H9 (cell line): ENCODE results near the gene SPIB. TPM values are rescaled to one million over a fixed set of nuclear protein-coding genes. Genes with fewer than 3 reads are reported as not detected.

Experiments used
- DNase-seq: peaks from one replicate; pipeline ENCODE4 v3.0.0-alpha.2; 2017
- H2AFZ ChIP-seq: one replicate; pipeline ENCODE4 v1.6.1; 2013; ENCODE audit warnings: mild to moderate bottlenecking, low read length, control low read depth, moderate library complexity
- H2AK5ac ChIP-seq: 2 replicates; pipeline ENCODE4 v1.6.1; 2013; ENCODE audit warnings: low read length, control low read depth, mixed read lengths; ENCODE audit not compliant: insufficient read length
- H2BK120ac ChIP-seq: one replicate; pipeline ENCODE4 v1.6.1; 2013; ENCODE audit warnings: low read depth, mild to moderate bottlenecking, low read length, control low read depth, inconsistent platforms; ENCODE audit not compliant: poor library complexity, severe bottlenecking
- H2BK12ac ChIP-seq: 2 replicates; pipeline ENCODE4 v1.6.1; 2013; ENCODE audit warnings: low read length, control low read depth, mixed read lengths, low read depth; ENCODE audit not compliant: insufficient read length
- H2BK15ac ChIP-seq: 2 replicates; pipeline ENCODE4 v1.6.1; 2013; ENCODE audit warnings: low read depth, low read length, control low read depth
- H2BK20ac ChIP-seq: one replicate; pipeline ENCODE4 v1.6.1; 2013; ENCODE audit warnings: low read depth, mild to moderate bottlenecking, low read length, control low read depth, inconsistent platforms; ENCODE audit not compliant: poor library complexity, severe bottlenecking
- H2BK5ac ChIP-seq: 2 replicates; pipeline ENCODE4 v1.6.1; 2013; ENCODE audit warnings: low read length, control low read depth, mixed read lengths; ENCODE audit not compliant: insufficient read length
- H3K14ac ChIP-seq: 2 replicates; pipeline ENCODE4 v1.6.1; 2013; ENCODE audit warnings: low read length, control low read depth; ENCODE audit not compliant: insufficient read depth
- H3K18ac ChIP-seq: 2 replicates; pipeline ENCODE4 v1.6.1; 2013; ENCODE audit warnings: low read depth, mild to moderate bottlenecking, mixed read lengths, low read length, control low read depth; ENCODE audit not compliant: insufficient read length
- H3K23ac ChIP-seq: 2 replicates; pipeline ENCODE4 v1.6.1; 2013; ENCODE audit warnings: low read length, control low read depth, mixed read lengths, low read depth; ENCODE audit not compliant: insufficient read length
- H3K23me2 ChIP-seq: 2 replicates; pipeline ENCODE4 v1.6.1; 2013; ENCODE audit warnings: low read depth, mild to moderate bottlenecking, mixed read lengths, low read length, control low read depth; ENCODE audit not compliant: insufficient read length, poor library complexity, severe bottlenecking
- H3K27ac ChIP-seq: 2 replicates; pipeline ENCODE4 v1.5.1; 2013; ENCODE audit warnings: low read length, control low read depth, mixed read lengths, low read depth; ENCODE audit not compliant: insufficient read length
- H3K27me3 ChIP-seq: 2 replicates; pipeline ENCODE4 v1.6.1; 2013; ENCODE audit warnings: low read length, control low read depth, inconsistent platforms; ENCODE audit not compliant: insufficient read depth
- H3K4ac ChIP-seq: 2 replicates; pipeline ENCODE4 v1.6.1; 2013; ENCODE audit warnings: low read depth, mild to moderate bottlenecking, control low read depth, inconsistent platforms, low read length, moderate library complexity
- H3K4me1 ChIP-seq: 2 replicates; pipeline ENCODE4 v1.6.1; 2013; ENCODE audit warnings: low read length, control low read depth, inconsistent platforms; ENCODE audit not compliant: insufficient read depth
- H3K4me2 ChIP-seq: 2 replicates; pipeline ENCODE4 v1.6.1; 2013; ENCODE audit warnings: low read length, control low read depth, mixed read lengths; ENCODE audit not compliant: insufficient read length, insufficient read depth
- H3K56ac ChIP-seq: 2 replicates; pipeline ENCODE4 v1.6.1; 2013; ENCODE audit warnings: low read depth, mild to moderate bottlenecking, mixed read lengths, low read length, control low read depth; ENCODE audit not compliant: insufficient read length
- H3K79me1 ChIP-seq: 2 replicates; pipeline ENCODE4 v1.6.1; 2013; ENCODE audit warnings: low read depth, mild to moderate bottlenecking, moderate library complexity, low read length, control low read depth, inconsistent platforms; ENCODE audit not compliant: insufficient read depth, poor library complexity, severe bottlenecking
- H3K79me2 ChIP-seq: 2 replicates; pipeline ENCODE4 v1.6.1; 2013; ENCODE audit warnings: low read length, control low read depth, inconsistent platforms; ENCODE audit not compliant: insufficient read depth
- H3K9ac ChIP-seq: 2 replicates; pipeline ENCODE4 v1.6.1; 2013; ENCODE audit warnings: low read length, control low read depth, mixed read lengths; ENCODE audit not compliant: insufficient read length; ENCODE audit errors: extremely low read depth
- H3K9me3 ChIP-seq: one replicate; pipeline ENCODE4 v1.6.1; 2013; ENCODE audit warnings: low read depth, low read length, inconsistent platforms; ENCODE audit not compliant: control insufficient read depth
- H3T11ph ChIP-seq: one replicate; pipeline ENCODE4 v1.6.1; 2013; ENCODE audit warnings: mild to moderate bottlenecking, low read length, control low read depth, inconsistent platforms
- H4K20me1 ChIP-seq: one replicate; pipeline ENCODE4 v1.6.1; 2013; ENCODE audit not compliant: control insufficient read depth, insufficient read length, insufficient read depth
- H4K5ac ChIP-seq: 2 replicates; pipeline ENCODE4 v1.6.1; 2013; ENCODE audit warnings: low read depth, mild to moderate bottlenecking, mixed read lengths, low read length, control low read depth; ENCODE audit not compliant: insufficient read length
- H4K8ac ChIP-seq: replicated peaks from 2 replicates; pipeline ENCODE4 v1.6.1; 2013; ENCODE audit warnings: low read length, control low read depth, mixed read lengths, low read depth; ENCODE audit not compliant: insufficient read length
- H4K91ac ChIP-seq: 2 replicates; pipeline ENCODE4 v1.6.1; 2013; ENCODE audit warnings: low read depth, mild to moderate bottlenecking, moderate library complexity, mixed read lengths, low read length, control low read depth; ENCODE audit not compliant: insufficient read length
- H3K27ac Mint-ChIP-seq, 3 experiments: 2 replicates in 2 of 3; 3 replicates in 1 of 3; pipeline ENCODE4 v1.8.0; 2020 to 2021; ENCODE audit warnings: mixed read lengths in 3 of 3, mild to moderate bottlenecking in 1 of 3, moderate library complexity in 1 of 3
- H3K27me3 Mint-ChIP-seq: 2 replicates; pipeline ENCODE4 v1.8.0; 2021; ENCODE audit warnings: low read depth, mild to moderate bottlenecking, moderate library complexity, mixed read lengths
- H3K36me3 Mint-ChIP-seq, 3 experiments: 2 replicates in 2 of 3; 3 replicates in 1 of 3; pipeline ENCODE4 v1.8.0; 2020 to 2021; ENCODE audit warnings: low read depth in 3 of 3, mixed read lengths in 3 of 3; ENCODE audit not compliant: insufficient read depth in 1 of 3
- H3K4me1 Mint-ChIP-seq, 2 experiments: 2 replicates each; pipeline ENCODE4 v1.8.0; 2020; ENCODE audit warnings: mixed read lengths in 2 of 2
- H3K4me3 Mint-ChIP-seq, 2 experiments: 2 replicates in 1 of 2; 3 replicates in 1 of 2; pipeline ENCODE4 v1.8.0; 2020 to 2021; ENCODE audit warnings: mild to moderate bottlenecking in 2 of 2, mixed read lengths in 2 of 2, moderate library complexity in 1 of 2
- H3K9me3 Mint-ChIP-seq, 2 experiments: 2 replicates in 1 of 2; 3 replicates in 1 of 2; pipeline ENCODE4 v1.8.0; 2020; ENCODE audit warnings: mild to moderate bottlenecking in 2 of 2, mixed read lengths in 2 of 2, moderate library complexity in 1 of 2
- WGBS: extraction: QIAGEN DNeasy Blood & Tissue Kit; methylation state at CpG from one replicate; pipeline ENCODE4 v1.1.7; 2013; ENCODE audit warnings: missing lambda C conversion rate, low lambda C conversion rate, mixed read lengths; ENCODE audit not compliant: insufficient read length; ENCODE audit errors: extremely low coverage; 5-methylcytosine and 5-hydroxymethylcytosine counted together
- total RNA-seq: library from RNA; stranded (reverse); gene quantifications from 2 replicates; pipeline ENCODE4 v1.2.1, GENCODE V29; 2021
- TF ChIP-seq, protein P1 (sequence below): fragments of 200-600 bp; sonication (generic); conservative IDR thresholded peaks from 3 replicates; pipeline ENCODE4 v1.8.0; 2021; ENCODE audit warnings: antibody characterized with exemption, mild to moderate bottlenecking

SPIB gene
- total RNA-seq, 1 experiment from 2014 or later, result 33.3 TPM

DNA sequence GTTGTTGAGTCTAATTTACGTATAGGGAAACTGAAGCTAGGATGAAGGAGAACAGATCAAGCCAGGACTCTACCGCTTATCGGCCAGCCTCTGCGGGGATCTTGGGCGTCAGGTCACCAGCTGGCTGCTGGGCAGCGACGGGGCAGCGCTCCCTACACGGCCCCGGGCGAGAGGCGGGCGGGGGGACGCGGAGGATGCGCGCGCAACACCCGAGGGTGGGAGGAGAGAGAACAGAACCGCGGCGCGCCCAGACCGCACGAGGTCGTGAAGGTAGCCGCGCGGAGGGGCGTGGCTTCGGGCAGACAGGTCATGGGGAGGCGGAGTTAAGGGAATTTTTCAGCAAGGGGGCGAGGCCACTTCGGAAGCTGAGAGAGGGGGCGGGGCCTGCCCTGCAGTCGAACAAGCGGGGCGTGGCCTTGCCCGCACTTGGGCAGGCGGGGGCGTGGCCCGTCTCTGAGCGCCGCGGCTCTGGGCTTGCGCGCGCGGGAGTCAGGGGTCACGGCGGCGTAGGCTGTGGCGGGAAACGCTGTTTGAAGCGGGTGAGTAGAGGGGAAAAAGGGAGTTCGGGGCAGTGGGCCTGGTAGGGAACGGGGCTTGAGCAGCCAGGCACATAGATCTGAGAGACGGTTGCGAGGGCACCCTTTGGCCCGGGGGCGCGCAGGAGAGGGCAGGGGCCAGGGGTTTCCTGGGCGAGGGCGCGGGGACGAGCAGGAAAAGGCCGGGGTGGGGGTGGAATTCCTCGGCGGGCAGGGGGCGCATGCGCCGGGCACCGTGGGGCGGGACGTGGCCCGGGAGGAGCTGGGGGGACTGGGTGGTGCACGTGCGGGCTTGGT lies 34.7 kb upstream of the SPIB start, which contains the start of gene POLD1:
TSS of gene POLD1 (plus strand) at position 496 of the 833 bp plus-strand sequence. CDS start 14,505 bp downstream, outside the sequence.
- peak; percentile 98 for DNase-seq
- H2BK20ac ChIP-seq, result no peak within 1 kb of the TSS
- no peak within 1 kb of the TSS for H4K8ac ChIP-seq
- H3K56ac ChIP-seq, result no peak within 1 kb of the TSS
- peaks cover 14% of the 10 kb centered on the region for H3K23me2 ChIP-seq
- Mint-ChIP-seq H3K9me3 (no peaks in the 10 kb centered on the region; a peak in 2 of 5 replicates), H3K27ac (peak within 1 kb of the TSS; percentile 96 to 99 (median 99)), H3K36me3 (peaks cover 42 to 62% (median 52%) of the 10 kb centered on the region in 3 experiments), H3K4me1 (peaks cover 15 to 17% of the 10 kb centered on the region in 2 experiments), H3K4me3 (peak within 1 kb of the TSS; percentile 94), H3K27me3 (no peaks in the 10 kb centered on the region; the same call in 1 of the 2 replicates)
- no peaks in the 10 kb centered on the region for H3K9me3 ChIP-seq
- H3K14ac ChIP-seq, result peak within 1 kb of the TSS; percentile 96
- H4K91ac ChIP-seq, result no peak within 1 kb of the TSS
- H3K27ac ChIP-seq, result no peak within 1 kb of the TSS
- H3K4ac ChIP-seq, result no peak within 1 kb of the TSS
- peak within 1 kb of the TSS; percentile 95 for H3K18ac ChIP-seq
- no peak within 1 kb of the TSS for H2AFZ ChIP-seq
- H3K79me2 ChIP-seq, result peaks cover 12% of the 10 kb centered on the region; the same call in 1 of the 2 replicates
- no peaks in the 10 kb centered on the region for H3K27me3 ChIP-seq
- H4K5ac ChIP-seq, result no peak within 1 kb of the TSS
- no CpG with 5 or more reads among the region's 78 CpGs for WGBS
- H3T11ph ChIP-seq, result no peak within 1 kb of the TSS
- no peak within 1 kb of the TSS for H3K23ac ChIP-seq
- no peak within 1 kb of the TSS for H2BK12ac ChIP-seq
- H2BK5ac ChIP-seq, result no peak within 1 kb of the TSS
- no peak within 1 kb of the TSS for H2BK120ac ChIP-seq
- peaks cover 8% of the 10 kb centered on the region for H3K79me1 ChIP-seq
- no peak within 1 kb of the TSS for H2AK5ac ChIP-seq
- no peaks in the 10 kb centered on the region for H3K4me1 ChIP-seq
- TF ChIP-seq, protein P1, sequence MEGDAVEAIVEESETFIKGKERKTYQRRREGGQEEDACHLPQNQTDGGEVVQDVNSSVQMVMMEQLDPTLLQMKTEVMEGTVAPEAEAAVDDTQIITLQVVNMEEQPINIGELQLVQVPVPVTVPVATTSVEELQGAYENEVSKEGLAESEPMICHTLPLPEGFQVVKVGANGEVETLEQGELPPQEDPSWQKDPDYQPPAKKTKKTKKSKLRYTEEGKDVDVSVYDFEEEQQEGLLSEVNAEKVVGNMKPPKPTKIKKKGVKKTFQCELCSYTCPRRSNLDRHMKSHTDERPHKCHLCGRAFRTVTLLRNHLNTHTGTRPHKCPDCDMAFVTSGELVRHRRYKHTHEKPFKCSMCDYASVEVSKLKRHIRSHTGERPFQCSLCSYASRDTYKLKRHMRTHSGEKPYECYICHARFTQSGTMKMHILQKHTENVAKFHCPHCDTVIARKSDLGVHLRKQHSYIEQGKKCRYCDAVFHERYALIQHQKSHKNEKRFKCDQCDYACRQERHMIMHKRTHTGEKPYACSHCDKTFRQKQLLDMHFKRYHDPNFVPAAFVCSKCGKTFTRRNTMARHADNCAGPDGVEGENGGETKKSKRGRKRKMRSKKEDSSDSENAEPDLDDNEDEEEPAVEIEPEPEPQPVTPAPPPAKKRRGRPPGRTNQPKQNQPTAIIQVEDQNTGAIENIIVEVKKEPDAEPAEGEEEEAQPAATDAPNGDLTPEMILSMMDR, result no peak
- H2BK15ac ChIP-seq, result no peak within 1 kb of the TSS
- H3K4me2 ChIP-seq, result peak within 1 kb of the TSS; percentile 99
- H4K20me1 ChIP-seq, result no peaks in the 10 kb centered on the region
- peak within 1 kb of the TSS; percentile 86 for H3K9ac ChIP-seq
